M059J (cell line): ENCODE results near the gene UBE2L6. TPM values are rescaled to one million over a fixed set of nuclear protein-coding genes. Genes with fewer than 3 reads are reported as not detected.

Source experiments
- DNase-seq: peaks from one replicate; pipeline ENCODE4 v3.0.0-alpha.2; 2012; ENCODE audit warnings: low read depth
- total RNA-seq: library from RNA; depleted of rRNA; stranded (reverse); fragments of >200 nt; shearing (Covaris generic); gene quantifications from 2 replicates; pipeline ENCODE4 v1.2.3, GENCODE V29; 2014; rRNA removed

UBE2L6 gene
- 269 and 314 TPM in 2 replicates for total RNA-seq

- peak; percentile 80 for DNase-seq
These were observed at the start of gene UBE2L6 for GRCh38 chr11:57567515-57568329. UBE2L6 (minus strand) TSS chr11:57567672; CDS start chr11:57567611, 61 bp downstream.

GRCh38 chr11:57616595-57616994 lies 49.1 kb upstream of the UBE2L6 start:
- no peak for DNase-seq

GRCh38 chr11:57615308-57615707 lies 47.8 kb upstream of the UBE2L6 start:
- no peak for DNase-seq

- DNase-seq, result no peak
These were observed 46.8 kb upstream of the UBE2L6 start for GRCh38 chr11:57614234-57614772.

GRCh38 chr11:57610170-57610569 lies 42.7 kb upstream of the UBE2L6 start:
- no peak for DNase-seq

- no peak for DNase-seq
These were observed 37.6 kb upstream of the UBE2L6 start for GRCh38 chr11:57605028-57605420.

- no peak for DNase-seq
These were observed 37.0 kb upstream of the UBE2L6 start for GRCh38 chr11:57604296-57605027.

GRCh38 chr11:57601297-57601696 lies 33.8 kb upstream of the UBE2L6 start:
- peak; percentile 17 for DNase-seq

GRCh38 chr11:57599381-57599780 lies 31.9 kb upstream of the UBE2L6 start:
- DNase-seq, result no peak

GRCh38 chr11:57598831-57599155 lies 31.3 kb upstream of the UBE2L6 start:
- DNase-seq, result peak; percentile 24

GRCh38 chr11:57597916-57598830 lies 30.7 kb upstream of the UBE2L6 start:
- DNase-seq, result peak; percentile 44

- no peak for DNase-seq
These were observed 30.0 kb upstream of the UBE2L6 start, which contains the start of gene SERPING1 for GRCh38 chr11:57597461-57597915. SERPING1 (plus strand) TSS chr11:57597685; CDS start chr11:57598271, 586 bp downstream.

GRCh38 chr11:57596266-57596885 lies 28.9 kb upstream of the UBE2L6 start:
- no peak for DNase-seq

- DNase-seq, result no peak
These were observed 20.7 kb upstream of the UBE2L6 start for GRCh38 chr11:57588046-57588710.

- no peak for DNase-seq
These were observed 19.3 kb upstream of the UBE2L6 start for GRCh38 chr11:57586711-57587245.

- DNase-seq, result no peak
These were observed 17.8 kb upstream of the UBE2L6 start for GRCh38 chr11:57585301-57585700.

- DNase-seq, result no peak
These were observed 16.9 kb upstream of the UBE2L6 start for GRCh38 chr11:57584341-57584740.

- DNase-seq, result no peak
These were observed 6.6 kb upstream of the UBE2L6 start for GRCh38 chr11:57574061-57574460.

- DNase-seq, result no peak
These were observed 4.1 kb upstream of the UBE2L6 start for GRCh38 chr11:57571606-57572005.

GRCh38 chr11:57568330-57568766 lies 876 bp upstream of the UBE2L6 start:
- no peak for DNase-seq
